NCI-H2227 treated with DMSO at 0.1 percent for 48 hours (cell line): ENCODE results near the gene CFP.
A peak's percentile ranks its signal among the peaks of the same experiment; 100 is the strongest.

Experiments used
- DNase-seq: peaks from one replicate; lab custom pipeline; 2025; lab: John Stamatoyannopoulos, UW

CFP gene

GRCh38 chrX:47637546-47638195 lies 7.9 kb upstream of the CFP start:
- DNase-seq: no peak

- no peak for DNase-seq
Observed at GRCh38 chrX:47634871-47635575, 5.3 kb upstream of the CFP start.

DNA sequence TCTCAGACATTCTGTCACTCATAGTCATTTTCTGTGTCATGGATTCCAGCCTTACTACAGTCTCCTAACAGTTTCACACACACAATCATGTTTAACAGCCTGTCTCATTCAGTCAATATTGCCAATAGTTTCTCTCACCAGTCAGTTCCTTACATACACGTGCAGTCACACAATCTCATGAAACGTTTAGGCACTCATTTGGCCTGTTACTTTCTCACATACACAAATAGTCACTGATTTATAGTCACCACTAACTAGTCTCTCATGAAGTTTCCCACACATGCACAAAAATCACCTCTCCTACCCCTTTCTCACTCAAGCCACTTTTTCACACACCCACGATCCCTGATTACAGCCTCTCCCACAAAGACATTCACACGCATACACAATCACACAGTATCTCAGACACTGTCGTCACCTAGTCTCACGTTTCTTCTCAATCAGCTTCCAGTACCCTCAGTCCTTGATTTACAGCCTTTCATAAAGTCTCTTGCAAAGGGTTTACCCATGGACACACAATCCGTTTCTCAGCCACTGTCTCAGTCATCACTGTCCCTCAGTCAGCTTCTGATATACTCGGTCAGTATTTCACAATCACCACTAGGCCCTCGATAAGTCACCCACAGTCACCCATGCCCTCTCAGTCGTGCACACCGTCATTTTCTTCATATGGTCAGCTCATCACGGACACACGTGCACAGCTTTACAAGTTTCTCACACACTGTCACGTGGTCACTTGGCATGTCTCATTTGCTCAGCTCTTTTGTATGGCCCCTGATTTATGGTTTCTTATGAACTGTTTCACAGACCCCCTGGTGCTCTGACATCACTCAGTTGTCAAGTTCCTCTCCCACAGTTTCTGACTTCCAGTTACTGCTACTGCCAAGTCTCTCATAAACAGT lies 4.2 kb upstream of the CFP start:
- no peak for DNase-seq

- DNase-seq: no peak
Observed at GRCh38 chrX:47632666-47633065, 2.9 kb upstream of the CFP start.

GRCh38 chrX:47631676-47632075 lies 1.9 kb upstream of the CFP start:
- DNase-seq: no peak

GRCh38 chrX:47628982-47629381 lies 748 bp downstream of the CFP start:
- DNase-seq: no peak

- no peak for DNase-seq
Observed at GRCh38 chrX:47625365-47625764, 4.4 kb downstream of the CFP start.

DNA sequence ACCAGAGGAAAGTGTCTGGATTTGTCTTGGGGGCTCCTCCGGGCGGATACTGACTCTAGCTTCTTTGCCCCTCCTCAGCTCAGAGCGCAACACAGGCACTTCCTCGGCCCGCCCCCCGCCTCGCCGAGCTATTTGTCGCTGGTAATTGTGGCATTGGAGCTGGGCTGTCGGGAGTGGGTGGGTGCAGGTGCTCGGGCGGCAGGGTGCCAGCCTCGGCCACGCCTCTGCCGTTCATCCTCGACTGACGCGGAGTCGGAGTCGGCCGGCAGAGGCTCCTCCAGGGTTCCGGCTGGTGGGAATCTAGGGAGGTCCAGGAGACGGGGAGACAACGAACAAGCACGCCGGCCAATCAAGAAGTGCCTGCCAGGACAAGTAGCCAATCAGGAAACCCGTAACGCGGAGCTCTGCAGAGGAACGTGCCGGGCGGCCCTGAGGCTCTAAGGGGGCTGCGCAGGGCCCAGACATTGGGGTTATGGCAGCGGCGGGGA lies 6.1 kb downstream of the CFP start:
- peak; percentile 95 for DNase-seq

GRCh38 chrX:47621851-47622250 lies 7.9 kb downstream of the CFP start:
- no peak for DNase-seq

DNA sequence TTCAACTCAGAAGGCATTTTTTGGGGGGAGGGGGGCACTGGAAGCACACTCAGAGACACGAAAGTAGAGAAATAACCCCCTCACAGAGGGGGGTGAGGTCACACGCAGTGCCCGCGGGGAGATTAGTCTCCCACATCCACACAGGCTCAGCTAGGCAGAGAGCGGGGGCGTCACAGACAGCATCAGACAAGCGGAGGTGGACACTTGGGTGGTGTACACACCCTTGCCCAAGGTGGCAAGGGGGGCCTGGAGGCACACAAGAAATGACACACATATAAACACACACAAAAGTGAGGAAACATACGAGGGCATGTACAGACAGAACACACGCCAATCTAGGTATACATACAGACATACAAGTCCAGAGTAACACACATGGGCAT lies 9.4 kb downstream of the CFP start:
- DNase-seq: peak; percentile 52

DNA sequence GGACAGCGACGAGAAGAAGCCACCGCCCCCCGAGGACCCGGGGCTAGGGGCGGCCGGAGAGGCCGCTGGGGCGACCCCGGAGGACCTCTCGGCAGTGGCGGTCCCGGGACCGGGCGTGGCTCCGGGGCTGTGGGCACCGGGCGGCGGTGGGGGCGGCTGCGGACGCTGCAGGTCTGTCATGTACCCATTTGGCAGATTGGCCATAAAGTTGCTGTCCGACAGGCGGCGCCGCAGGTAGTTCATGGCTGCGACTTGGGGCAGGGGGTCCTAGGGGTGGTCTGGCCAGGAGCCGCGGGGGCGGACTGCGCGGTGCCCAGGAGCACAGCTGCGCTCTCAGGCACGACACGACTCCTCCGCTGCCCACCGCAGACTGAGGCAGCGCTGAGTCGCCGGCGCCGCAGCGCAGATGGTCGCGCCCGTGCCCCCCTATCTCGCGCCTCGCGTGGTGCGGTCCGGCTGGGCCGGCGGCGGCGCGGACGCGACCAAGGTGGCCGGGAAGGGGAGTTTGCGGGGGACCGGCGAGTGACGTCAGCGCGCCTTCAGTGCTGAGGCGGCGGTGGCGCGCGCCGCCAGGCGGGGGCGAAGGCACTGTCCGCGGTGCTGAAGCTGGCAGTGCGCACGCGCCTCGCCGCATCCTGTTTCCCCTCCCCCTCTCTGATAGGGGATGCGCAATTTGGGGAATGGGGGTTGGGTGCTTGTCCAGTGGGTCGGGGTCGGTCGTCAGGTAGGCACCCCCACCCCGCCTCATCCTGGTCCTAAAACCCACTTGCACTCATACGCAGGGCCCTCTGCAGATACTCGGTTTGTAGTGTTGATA lies 10.0 kb downstream of the CFP start, which contains the start of gene SYN1:
TSS of gene SYN1 (minus strand) at position 372 of the 817 bp plus-strand sequence. CDS start at position 243, 129 bp downstream.
- peak; percentile 95 for DNase-seq

- DNase-seq: no peak
Observed at GRCh38 chrX:47618923-47619485, 10.7 kb downstream of the CFP start.

- no peak for DNase-seq
Observed at GRCh38 chrX:47614618-47615017, 15.1 kb downstream of the CFP start.

DNA sequence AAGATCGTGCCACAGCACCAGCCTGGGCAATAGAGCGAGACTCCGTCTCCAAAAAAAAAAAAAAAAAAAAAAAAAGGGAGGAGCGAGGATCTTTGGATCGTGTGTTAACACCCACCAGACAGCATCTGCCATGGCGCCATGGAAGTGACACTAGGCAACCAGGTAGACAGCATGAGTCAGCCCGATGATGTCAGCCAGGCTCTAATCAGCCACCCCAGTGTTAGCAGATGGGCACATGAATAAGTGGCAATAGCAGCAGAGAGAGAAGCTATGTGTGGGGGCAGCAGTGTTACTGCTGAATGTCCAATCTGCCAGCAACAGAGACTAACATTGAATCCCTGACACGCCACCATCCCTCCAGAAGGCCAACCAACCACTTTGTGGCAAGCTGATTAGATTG lies 16.6 kb downstream of the CFP start:
- DNase-seq: no peak

- no peak for DNase-seq
Observed at GRCh38 chrX:47612418-47612817, 17.3 kb downstream of the CFP start.

GRCh38 chrX:47611926-47612325 lies 17.8 kb downstream of the CFP start:
- no peak for DNase-seq

GRCh38 chrX:47611489-47611888 lies 18.2 kb downstream of the CFP start:
- DNase-seq: no peak

DNA sequence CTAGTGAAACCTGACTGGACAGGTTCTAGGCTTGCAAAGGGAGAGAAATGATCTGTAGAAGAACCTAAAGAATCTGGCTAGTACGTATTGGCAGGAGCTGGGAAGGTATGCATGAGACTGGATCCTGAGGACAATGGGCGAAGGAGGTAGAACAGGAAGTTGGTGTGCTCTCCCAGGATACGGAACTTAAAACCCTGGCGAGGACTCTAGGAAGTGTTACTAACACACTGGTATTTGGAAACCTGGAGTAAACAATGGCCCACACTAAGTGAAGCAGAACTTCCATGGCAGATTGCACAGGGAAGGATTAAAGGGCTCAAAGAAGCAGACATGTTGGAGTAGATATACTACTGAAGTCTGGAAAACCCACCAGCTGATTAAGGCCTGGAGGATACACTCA lies 19.2 kb downstream of the CFP start:
- no peak for DNase-seq

DNA sequence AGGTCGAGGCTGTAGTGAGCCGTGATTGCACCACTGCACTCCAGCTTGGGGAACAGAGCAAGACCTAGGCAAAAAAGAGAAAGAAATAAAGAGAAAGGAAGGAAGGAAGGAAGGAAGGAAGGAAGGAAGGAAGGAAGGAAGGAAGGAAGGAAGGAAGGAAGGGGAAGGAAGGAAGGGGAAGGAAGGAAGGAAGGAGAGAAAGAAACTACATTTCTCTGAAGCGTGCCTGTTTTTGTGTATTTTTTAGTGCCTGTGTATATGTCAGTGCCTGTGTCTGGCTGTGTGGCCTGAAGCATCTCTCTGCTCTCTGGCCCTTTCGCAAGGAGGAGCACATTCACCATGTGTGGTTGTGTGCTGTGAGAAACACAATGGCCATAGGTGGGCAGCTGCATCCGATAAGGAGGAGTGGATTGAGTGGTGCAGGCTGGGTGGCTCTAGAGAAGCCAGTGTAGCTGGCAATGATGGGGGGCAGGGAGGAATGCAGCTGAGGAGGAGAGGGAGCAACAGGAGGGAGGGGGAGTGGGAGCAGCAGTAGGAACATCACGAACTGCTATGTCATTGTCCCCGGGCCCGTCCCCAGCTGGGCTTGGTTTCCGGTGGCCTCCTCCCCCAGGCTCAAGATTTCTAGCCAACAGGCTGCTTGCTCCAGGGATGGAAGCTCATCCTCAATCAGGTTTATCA lies 21.5 kb downstream of the CFP start:
- DNase-seq: peak; percentile 67

- no peak for DNase-seq
Observed at GRCh38 chrX:47607091-47607490, 22.6 kb downstream of the CFP start.

DNA sequence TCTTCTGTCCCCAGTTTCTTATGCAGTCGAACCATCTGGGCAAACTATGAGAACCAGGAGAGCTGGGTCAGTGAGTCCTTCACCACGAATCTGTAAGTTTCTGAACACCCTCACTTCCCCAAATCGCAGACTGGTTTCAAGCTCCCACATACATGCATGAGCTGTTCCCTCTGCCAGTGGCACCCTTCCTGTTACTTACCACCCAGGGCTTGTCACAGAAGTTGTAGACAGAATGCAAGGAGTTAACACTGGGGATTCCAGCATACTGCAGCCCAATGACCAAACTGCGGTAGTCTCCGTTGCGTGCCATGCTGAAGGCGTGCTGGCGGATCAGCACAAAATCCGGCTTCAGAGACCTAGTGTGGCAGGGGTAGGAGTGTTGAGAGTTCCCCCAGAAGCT lies 24.7 kb downstream of the CFP start:
- DNase-seq: no peak
